HepG2 (cell line): ENCODE measurements around the gene METRNL. TPM values are rescaled to one million over a fixed set of nuclear protein-coding genes. Genes with fewer than 3 reads are reported as not detected.

ENCODE experiments used
- ATAC-seq: fragments of 200-7000 bp; cut with Tn5 transposase; 3 replicates; pipeline ENCODE4 v1.9.1; 2020; ENCODE audit warnings: mild to moderate bottlenecking, moderate library complexity
- BruUV-seq: library from RNA; stranded (reverse); fragments of 400-500 nt; replicated peaks from 2 replicates; lab custom pipeline; 2021; lab: Mats Ljungman, UMichigan
- CTCF ChIA-PET: fragments of 300-600 bp; formaldehyde crosslinking; extraction: SDS; loops from one replicate; lab custom pipeline; 2021; ENCODE audit warnings: low total read pairs, inconsistent platforms, low intra/inter-chr PET ratio; lab: Yijun Ruan, JAX
- POLR2A ChIA-PET: fragments of 350-600 bp; sonication (Branson Sonifier 250); formaldehyde crosslinking; loops from one replicate; lab custom pipeline; 2020; ENCODE audit warnings: antibody characterized with exemption, inconsistent platforms; lab: Yijun Ruan, JAX
- DNase-seq: peaks from one replicate; pipeline ENCODE4 v3.0.0-alpha.2; 2015; ENCODE audit warnings: low spot score
- FAIRE-seq: peaks from 3 replicates; lab custom pipeline; 2011; peaks lifted over from hg19 to GRCh38; lab: Jason Lieb, UNC
- H2AFZ ChIP-seq: one replicate; pipeline ENCODE4 v1.6.1; 2011; ENCODE audit warnings: low read length, inconsistent platforms
- H3K27ac ChIP-seq: fragments of 300-600 bp; 3 replicates; pipeline ENCODE4 v1.8.0; 2011; ENCODE audit warnings: mixed run types, mild to moderate bottlenecking, mixed read lengths, low read length, inconsistent platforms; ENCODE audit not compliant: insufficient read depth; ENCODE audit errors: extremely low read length
- H3K27me3 ChIP-seq, 2 experiments: fragments of 200-600 bp in 1 of 2; 2 replicates in 1 of 2; 3 replicates in 1 of 2; pipeline versions ENCODE4 v1.6.0 to v1.8.0; 2011; ENCODE audit warnings: low read length in 2 of 2, mild to moderate bottlenecking in 2 of 2, moderate library complexity in 2 of 2, inconsistent platforms in 1 of 2; ENCODE audit not compliant: insufficient read depth in 2 of 2, control insufficient read depth in 1 of 2
- H3K36me3 ChIP-seq, 2 experiments: fragments of 200-600 bp in 1 of 2; replicated peaks in 1 of 2; 2 replicates in 1 of 2; 3 replicates in 1 of 2; pipeline versions ENCODE4 v1.5.1 to v1.8.0; 2011; ENCODE audit warnings: low read length in 2 of 2, inconsistent platforms in 1 of 2; ENCODE audit not compliant: insufficient read depth in 2 of 2, control insufficient read depth in 1 of 2
- H3K4me1 ChIP-seq: 2 replicates; pipeline ENCODE4 v1.5.1; 2012; ENCODE audit warnings: low read length, inconsistent platforms; ENCODE audit not compliant: insufficient read depth
- H3K4me2 ChIP-seq: 2 replicates; pipeline ENCODE4 v1.6.0; 2011; ENCODE audit warnings: low read depth, low read length, inconsistent platforms
- H3K4me3 ChIP-seq, 3 experiments: fragments of 200-600 bp in 1 of 3; sonication (generic), shearing (Covaris generic) in 1 of 3; replicated peaks in 1 of 3; 2 replicates each; pipeline ENCODE4 v1.5.1; 2011 to 2016; ENCODE audit warnings: low read length in 3 of 3, inconsistent platforms in 2 of 3, low read depth in 2 of 3, mild to moderate bottlenecking in 2 of 3, control low read depth in 1 of 3, mixed read lengths in 1 of 3; ENCODE audit not compliant: insufficient read depth in 1 of 3
- H3K79me2 ChIP-seq: one replicate; pipeline ENCODE4 v1.6.1; 2011; ENCODE audit warnings: low read length, inconsistent platforms; ENCODE audit not compliant: insufficient read depth
- H3K9ac ChIP-seq: 2 replicates; pipeline ENCODE4 v1.6.0; 2011; ENCODE audit warnings: mild to moderate bottlenecking, low read depth, low read length, inconsistent platforms; ENCODE audit not compliant: insufficient read depth
- H3K9me3 ChIP-seq: 2 replicates; pipeline ENCODE4 v1.5.1; 2012; ENCODE audit warnings: mild to moderate bottlenecking, low read length
- H4K20me1 ChIP-seq: 2 replicates; pipeline ENCODE4 v1.6.0; 2011; ENCODE audit warnings: inconsistent platforms, mild to moderate bottlenecking, low read length, moderate library complexity; ENCODE audit not compliant: insufficient read depth
- AGO2 ChIP-seq: fragments of 200-400 bp; formaldehyde crosslinking; optimal IDR thresholded peaks from 2 replicates; pipeline ENCODE3; 2017; ENCODE audit warnings: mild to moderate bottlenecking, low read depth, low read length, moderate library complexity
- CHD4 ChIP-seq: fragments of 200-600 bp; sonication (generic); IDR thresholded peaks from 2 replicates; pipeline ENCODE4 v1.7.0; 2017; ENCODE audit warnings: mild to moderate bottlenecking, low read length, borderline replicate concordance
- HMG20B ChIP-seq: conservative IDR thresholded peaks from 2 replicates; pipeline ENCODE4 v1.6.1; 2016; ENCODE audit warnings: missing genetic modification reagents, missing compliant biosample characterization
- IKZF1 ChIP-seq: fragments of 450-650 bp; IDR thresholded peaks from 2 replicates; pipeline ENCODE4 v1.7.1; 2016
- MAF1 ChIP-seq: sonication (generic); formaldehyde crosslinking; IDR thresholded peaks from 2 replicates; pipeline ENCODE4 v1.5.0; 2020; ENCODE audit warnings: missing genetic modification reagents, borderline replicate concordance
- NCOA2 ChIP-seq: sonication (generic); formaldehyde crosslinking; IDR thresholded peaks from 2 replicates; pipeline ENCODE4 v1.8.0; 2022; ENCODE audit warnings: inconsistent platforms
- REL ChIP-seq: sonication (generic); formaldehyde crosslinking; conservative IDR thresholded peaks from 2 replicates; pipeline ENCODE4 v1.8.0; 2022; ENCODE audit warnings: mild to moderate bottlenecking, missing genetic modification reagents, moderate library complexity
- SNAI1 ChIP-seq: sonication (generic); formaldehyde crosslinking; IDR thresholded peaks from 2 replicates; pipeline ENCODE4 v1.5.0; 2020; ENCODE audit warnings: mild to moderate bottlenecking, missing genetic modification reagents, borderline replicate concordance
- YEATS4 ChIP-seq: sonication (generic); formaldehyde crosslinking; IDR thresholded peaks from 2 replicates; pipeline ENCODE4 v1.4.0; 2020; ENCODE audit warnings: missing genetic modification reagents, borderline replicate concordance
- ZEB1 ChIP-seq: IDR thresholded peaks from 2 replicates; pipeline ENCODE4 v1.6.1; 2012; ENCODE audit warnings: mild to moderate bottlenecking, low read depth, inconsistent platforms; ENCODE audit not compliant: insufficient replicate concordance
- ZNF101 ChIP-seq: sonication (generic); formaldehyde crosslinking; IDR thresholded peaks from 2 replicates; pipeline ENCODE4 v1.4.0; 2020; ENCODE audit warnings: mild to moderate bottlenecking, low read depth, missing genetic modification reagents, borderline replicate concordance
- ZNF441 ChIP-seq: sonication (generic); formaldehyde crosslinking; IDR thresholded peaks from 2 replicates; pipeline ENCODE4 v1.7.0; 2021; ENCODE audit warnings: missing genetic modification reagents, borderline replicate concordance
- ZNF570 ChIP-seq: sonication (generic); formaldehyde crosslinking; IDR thresholded peaks from 2 replicates; pipeline ENCODE4 v1.4.0; 2020; ENCODE audit warnings: mild to moderate bottlenecking, missing genetic modification reagents, borderline replicate concordance
- ZNF761 ChIP-seq: sonication (generic); formaldehyde crosslinking; conservative IDR thresholded peaks from 2 replicates; pipeline ENCODE4 v1.4.0; 2020; ENCODE audit warnings: mild to moderate bottlenecking, missing genetic modification reagents
- WGBS: methylation state at CpG from one replicate; pipeline ENCODE4 v1.1.6; 2017; ENCODE audit warnings: low lambda C conversion rate; 5-methylcytosine and 5-hydroxymethylcytosine counted together
- in situ Hi-C: cut with HindIII; loops from 2 replicates; pipeline ENCODE4 v1.10.0; 2017; ENCODE audit warnings: low pct_unique_long_range_greater_than_20kb; ENCODE audit not compliant: extremely low pct_ligation_motif_present
- intact Hi-C: fragments of 100-400 bp; cut with micrococcal nuclease; formaldehyde crosslinking; loops from one replicate; pipeline ENCODE4 v1.10.0; 2022; ENCODE audit not compliant: unreplicated experiment
- polyA plus RNA-seq, 8 experiments: library from polyadenylated mRNA; depleted of rRNA in 3 of 8; stranded (reverse) in 7 of 8; unstranded in 1 of 8; fragments of >200 nt; fragmentation: Illumina TruSeq in 4 of 8; extraction: Trizol in 4 of 8; gene quantifications; 2 replicates each; pipeline versions ENCODE4 v1.2.1 to v1.2.3, GENCODE V29; 2011 to 2016; ENCODE audit warnings: low read depth in 4 of 8, missing spikeins in 1 of 8, mixed read lengths in 1 of 8; ENCODE audit not compliant: insufficient read depth in 1 of 8
- total RNA-seq, 5 experiments: library from RNA; depleted of rRNA; stranded (reverse); fragments of >200 nt; fragmentation: Illumina TruSeq; extraction: Trizol; gene quantifications; 2 replicates each; pipeline ENCODE4 v1.2.3, GENCODE V29; 2016; ENCODE audit warnings: low read depth in 1 of 5
- TF ChIP-seq, protein P1 (sequence below): sonication (generic); formaldehyde crosslinking; IDR thresholded peaks from 2 replicates; pipeline ENCODE4 v1.5.0; 2020; ENCODE audit warnings: mild to moderate bottlenecking, missing genetic modification reagents, borderline replicate concordance
- TF ChIP-seq, protein P2 (sequence below): sonication (generic); formaldehyde crosslinking; IDR thresholded peaks from 2 replicates; pipeline ENCODE4 v1.8.0; 2022; ENCODE audit warnings: low read depth, missing genetic modification reagents

METRNL gene
- total and polyA plus RNA-seq, 2 of the 13 experiments (the other 11 are each of a cell fraction or from before 2014, with no cell fraction given) = 0.66 to 0.84 TPM

DNA sequence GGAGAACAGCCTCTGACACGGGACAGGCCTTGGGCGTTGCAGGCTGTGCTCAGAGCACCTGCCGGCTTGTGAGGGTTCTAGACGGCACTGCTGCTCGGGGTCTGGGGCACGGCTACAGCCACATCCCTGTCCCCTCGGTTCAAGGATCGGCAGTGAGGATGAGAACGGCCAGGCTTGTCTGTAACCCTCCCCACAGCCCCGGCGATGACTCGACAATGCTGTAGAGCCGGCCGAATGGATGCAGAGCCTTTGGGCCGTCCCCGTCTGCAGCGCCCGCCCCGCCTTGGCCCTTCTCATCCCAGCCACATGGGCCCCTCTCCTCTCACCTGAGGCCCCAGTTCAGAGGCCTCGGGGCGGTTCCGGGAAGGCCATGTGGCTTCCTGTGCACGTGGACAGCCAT lies 49.0 kb upstream of the METRNL start:
- H3K79me2 ChIP-seq = no peaks in the 10 kb centered on the region
- DNase-seq (no peak), FAIRE-seq (no peak), ATAC-seq (peak; percentile 25; the same call in 1 of the 3 replicates)
- no peak overlapping the region for H3K4me3 ChIP-seq
- intact Hi-C loops (no loop called here), in situ Hi-C loops (no loop called here)
- H3K36me3 ChIP-seq = peaks cover 8 to 32% of the 10 kb centered on the region in 2 experiments; a peak in 4 of 5 replicates
- WGBS = 94% methylated on average over 23 of the region's 23 CpGs
- POLR2A ChIA-PET = no interaction called here
- H3K27ac ChIP-seq = no peak overlapping the region
- no peaks in the 10 kb centered on the region for H3K9me3 ChIP-seq
- H3K9ac ChIP-seq = no peak overlapping the region
- no peaks in the 10 kb centered on the region for H3K27me3 ChIP-seq
- CTCF ChIA-PET = no interaction called here
- H2AFZ ChIP-seq = no peak overlapping the region
- no peak for TF ChIP-seq REL (CRISPR knock-in tag)
- peak; percentile 20 for TF ChIP-seq AGO2
- H3K4me1 ChIP-seq = no peaks in the 10 kb centered on the region
- no peak overlapping the region for H3K4me2 ChIP-seq
- H4K20me1 ChIP-seq = no peaks in the 10 kb centered on the region
- BruUV-seq = no TSS peak

DNA sequence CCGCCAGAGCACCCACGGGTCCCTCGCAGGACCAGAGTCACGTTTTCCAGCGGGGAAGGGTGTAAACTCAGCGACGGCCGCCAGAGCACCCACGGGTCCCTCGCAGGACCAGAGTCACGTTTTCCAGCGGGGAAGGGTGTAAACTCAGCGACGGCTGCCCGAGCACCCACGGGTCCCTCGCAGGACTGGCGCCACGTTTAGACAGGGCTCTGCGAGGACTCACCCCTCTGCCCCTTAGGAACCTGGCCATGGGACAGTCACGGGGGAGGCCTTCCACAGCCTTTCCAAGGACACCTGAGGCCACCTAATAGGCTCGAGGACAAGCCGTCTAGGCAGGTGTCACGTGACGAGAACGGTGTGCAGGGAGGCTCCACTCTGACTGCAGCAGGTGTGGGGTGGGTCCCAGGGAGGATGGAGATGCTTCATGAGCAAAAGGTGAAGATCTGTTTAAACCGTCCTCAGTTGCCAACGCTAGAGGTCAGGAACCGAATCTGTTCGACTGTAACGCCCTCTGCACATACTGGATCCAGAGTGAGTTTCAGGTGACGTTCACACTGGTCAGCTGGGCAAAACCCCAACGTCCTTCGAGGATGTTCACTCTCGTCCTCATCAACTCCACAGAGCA lies 48.0 kb upstream of the METRNL start:
- H3K36me3 ChIP-seq = peaks cover 10 to 41% of the 10 kb centered on the region in 2 experiments; a peak in 4 of 5 replicates
- in situ Hi-C loops (no loop called here), intact Hi-C loops (no loop called here)
- H3K4me2 ChIP-seq = no peak overlapping the region
- H3K4me3 ChIP-seq = no peak overlapping the region
- H3K27me3 ChIP-seq = no peaks in the 10 kb centered on the region
- no peaks in the 10 kb centered on the region for H4K20me1 ChIP-seq
- no TSS peak for BruUV-seq
- CTCF ChIA-PET = no interaction called here
- no peak overlapping the region for H3K27ac ChIP-seq
- POLR2A ChIA-PET = no interaction called here
- ATAC-seq = no peak
- H3K9ac ChIP-seq = no peak overlapping the region
- no peaks in the 10 kb centered on the region for H3K9me3 ChIP-seq
- no peaks in the 10 kb centered on the region for H3K4me1 ChIP-seq
- 96% methylated on average over 35 of the region's 35 CpGs for WGBS
- no peaks in the 10 kb centered on the region for H3K79me2 ChIP-seq
- no peak overlapping the region for H2AFZ ChIP-seq
- DNase-seq = no peak
- FAIRE-seq = no peak
- no peak for TF ChIP-seq ZNF101 (CRISPR knock-in tag)
- TF ChIP-seq ZNF570 (CRISPR knock-in tag) = no peak
- TF ChIP-seq ZNF761 (CRISPR knock-in tag) = no peak
- no peak for TF ChIP-seq MAF1 (CRISPR knock-in tag)
- TF ChIP-seq HMG20B (CRISPR knock-in tag) = no peak
- no peak for TF ChIP-seq SNAI1
- no peak for TF ChIP-seq ZNF441 (CRISPR knock-in tag)
- TF ChIP-seq CHD4 = no peak
- TF ChIP-seq, protein P1, sequence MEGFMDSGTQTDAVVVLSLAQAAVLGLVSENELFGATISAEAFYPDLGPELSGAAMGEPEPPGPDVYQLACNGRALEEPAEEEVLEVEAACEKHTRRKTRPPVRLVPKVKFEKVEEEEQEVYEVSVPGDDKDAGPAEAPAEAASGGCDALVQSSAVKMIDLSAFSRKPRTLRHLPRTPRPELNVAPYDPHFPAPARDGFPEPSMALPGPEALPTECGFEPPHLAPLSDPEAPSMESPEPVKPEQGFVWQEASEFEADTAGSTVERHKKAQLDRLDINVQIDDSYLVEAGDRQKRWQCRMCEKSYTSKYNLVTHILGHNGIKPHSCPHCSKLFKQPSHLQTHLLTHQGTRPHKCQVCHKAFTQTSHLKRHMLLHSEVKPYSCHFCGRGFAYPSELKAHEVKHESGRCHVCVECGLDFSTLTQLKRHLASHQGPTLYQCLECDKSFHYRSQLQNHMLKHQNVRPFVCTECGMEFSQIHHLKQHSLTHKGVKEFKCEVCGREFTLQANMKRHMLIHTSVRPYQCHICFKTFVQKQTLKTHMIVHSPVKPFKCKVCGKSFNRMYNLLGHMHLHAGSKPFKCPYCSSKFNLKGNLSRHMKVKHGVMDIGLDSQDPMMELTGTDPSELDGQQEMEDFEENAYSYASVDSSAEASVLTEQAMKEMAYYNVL (CRISPR knock-in tag) = no peak
- TF ChIP-seq ZEB1 = no peak
- TF ChIP-seq, protein P2, sequence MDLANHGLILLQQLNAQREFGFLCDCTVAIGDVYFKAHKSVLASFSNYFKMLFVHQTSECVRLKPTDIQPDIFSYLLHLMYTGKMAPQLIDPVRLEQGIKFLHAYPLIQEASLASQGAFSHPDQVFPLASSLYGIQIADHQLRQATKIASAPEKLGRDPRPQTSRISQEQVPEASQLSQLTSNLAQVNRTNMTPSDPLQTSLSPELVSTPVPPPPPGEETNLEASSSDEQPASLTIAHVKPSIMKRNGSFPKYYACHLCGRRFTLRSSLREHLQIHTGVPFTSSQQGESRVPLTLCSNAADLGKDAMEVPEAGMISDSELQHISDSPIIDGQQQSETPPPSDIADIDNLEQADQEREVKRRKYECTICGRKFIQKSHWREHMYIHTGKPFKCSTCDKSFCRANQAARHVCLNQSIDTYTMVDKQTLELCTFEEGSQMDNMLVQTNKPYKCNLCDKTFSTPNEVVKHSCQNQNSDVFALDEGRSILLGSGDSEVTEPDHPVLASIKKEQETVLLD (CRISPR knock-in tag) = no peak
- TF ChIP-seq NCOA2 (CRISPR knock-in tag) = no peak
- TF ChIP-seq YEATS4 = no peak
- TF ChIP-seq IKZF1 = no peak
